H1 (cell line): ENCODE results near the gene MMD. TPM values are rescaled to one million over a fixed set of nuclear protein-coding genes. Genes with fewer than 3 reads are reported as not detected.

ENCODE experiments used
- CTCF ChIP-seq, 3 experiments: IDR thresholded peaks; 1 replicate in 2 of 3; 2 replicates in 1 of 3; pipeline versions ENCODE4 v1.5.1 to v1.6.1; 2011; ENCODE audit warnings: low read length in 3 of 3, mild to moderate bottlenecking in 3 of 3, inconsistent platforms in 2 of 3, low read depth in 1 of 3, moderate library complexity in 1 of 3; ENCODE audit not compliant: insufficient read depth in 1 of 3; ENCODE audit errors: control extremely low read depth in 1 of 3
- E2F6 ChIP-seq: IDR thresholded peaks from 2 replicates; pipeline ENCODE4 v1.6.1; 2012; ENCODE audit warnings: inconsistent platforms
- GABPA ChIP-seq: IDR thresholded peaks from 2 replicates; pipeline ENCODE4 v1.6.1; 2011; ENCODE audit warnings: mild to moderate bottlenecking, low read length, moderate library complexity, borderline replicate concordance; ENCODE audit not compliant: insufficient read depth
- POLR2A ChIP-seq, 2 experiments: IDR thresholded peaks; 1 replicate in 1 of 2; 2 replicates in 1 of 2; pipeline ENCODE4 v1.6.1; 2011; ENCODE audit warnings: low read depth in 2 of 2, low read length in 2 of 2, mild to moderate bottlenecking in 2 of 2; ENCODE audit errors: control extremely low read depth in 1 of 2
- POU5F1 ChIP-seq: IDR thresholded peaks from 2 replicates; pipeline ENCODE4 v1.6.1; 2011; ENCODE audit warnings: low read depth, mild to moderate bottlenecking, low read length, moderate library complexity
- polyA plus RNA-seq, 7 experiments: library from polyadenylated mRNA; depleted of rRNA in 3 of 7; stranded (reverse) in 5 of 7; unstranded in 2 of 7; fragments of >200 nt in 5 of 7; fragments of 200-250 nt in 2 of 7; gene quantifications; 1 replicate in 5 of 7; 2 replicates in 1 of 7; 4 replicates in 1 of 7; pipeline versions ENCODE4 v1.2.1 to v1.2.3, GENCODE V29; 2011 to 2013; ENCODE audit warnings: missing spikeins in 2 of 7, mixed read lengths in 2 of 7
- total RNA-seq: library from RNA; stranded (reverse); fragmentation: NEBNext Ultra II Directional; extraction: Animal tissue kit (Norgen Biotek cat#: 25700); gene quantifications from 2 replicates; pipeline ENCODE4 v1.2.1, GENCODE V29; 2021

Gene MMD
- total and polyA plus RNA-seq, 2 of the 8 experiments (the other 6 are each of a cell fraction or from before 2014, with no cell fraction given), result 28.2 to 37.8 TPM

GRCh38 chr17:55451203-55451641, 29.6 kb upstream of the MMD start (continued):
- TF ChIP-seq POU5F1 (no peak), POLR2A (IDR thresholded peaks at IDR 0.05; ENCODE audit: control extremely low read depth in 1 of 2, low read depth in 2 of 2, low read length in 2 of 2) (no peak), CTCF (IDR thresholded peaks at IDR 0.05; ENCODE audit: control extremely low read depth in 1 of 3, insufficient read depth in 1 of 3, low read depth in 1 of 3, low read length in 3 of 3) (no peak), GABPA (no peak), E2F6 (no peak)
